Adrenal gland (tissue), 5 donors: Measurements from ENCODE around the gene ABCD4.

ENCODE experiments used
- CTCF ChIP-seq, 6 experiments: fragments of 450-650 bp in 4 of 6; fragments of 200-600 bp in 2 of 6; sonication (generic) in 1 of 6; IDR thresholded peaks; 1 replicate in 5 of 6; 2 replicates in 1 of 6; pipeline versions ENCODE4 v1.5.1 to v1.8.0; 2016 to 2021; ENCODE audit warnings: antibody characterized with exemption in 6 of 6, mild to moderate bottlenecking in 2 of 6, moderate library complexity in 1 of 6
- POLR2A ChIP-seq, 2 donors: fragments of 450-650 bp; IDR thresholded peaks; one replicate each; pipeline ENCODE4 v1.6.1; 2017; ENCODE audit warnings: antibody characterized with exemption in 2 of 2, mild to moderate bottlenecking in 2 of 2, moderate library complexity in 1 of 2
- donor health status: DM: no; HTN: no; CAD: no.

GRCh38 chr14:74324931-74325361 lies 22.2 kb upstream of the ABCD4 start:
- TF ChIP-seq POLR2A (IDR thresholded peaks at IDR 0.05) (no peak), CTCF (IDR thresholded peaks at IDR 0.05) (peak; percentile 25 to 62 (median 50))
